PFSK-1 (cell line): ENCODE measurements around the gene CNDP2.

Experiments
- FOXP2 ChIP-seq: optimal IDR thresholded peaks from 2 replicates; pipeline ENCODE3; 2011; ENCODE audit warnings: borderline replicate concordance, control low read depth, inconsistent platforms; ENCODE audit not compliant: insufficient read depth; ENCODE audit errors: extremely low read length, extremely low read depth
- POLR2AphosphoS5 ChIP-seq: IDR thresholded peaks from 2 replicates; pipeline ENCODE4 v1.6.1; 2012; ENCODE audit warnings: low read depth, mild to moderate bottlenecking, control low read depth, low read length, moderate library complexity
- SIN3A ChIP-seq: IDR thresholded peaks from 2 replicates; pipeline ENCODE4 v1.6.1; 2012; ENCODE audit warnings: mild to moderate bottlenecking, low read length, moderate library complexity, borderline replicate concordance; ENCODE audit not compliant: insufficient read depth
- TAF1 ChIP-seq: IDR thresholded peaks from 2 replicates; pipeline ENCODE4 v1.6.1; 2012; ENCODE audit warnings: low read length, control low read depth, borderline replicate concordance; ENCODE audit not compliant: insufficient read depth
- TF ChIP-seq, protein P1 (sequence below), 2 experiments: IDR thresholded peaks; 2 replicates each; pipeline versions ENCODE4 v1.6.1 to v1.8.0; 2011 to 2012; ENCODE audit warnings: low read depth in 2 of 2, low read length in 2 of 2, control low read depth in 1 of 2, inconsistent platforms in 1 of 2, mild to moderate bottlenecking in 1 of 2, moderate library complexity in 1 of 2; ENCODE audit not compliant: insufficient read depth in 1 of 2

CNDP2 gene

DNA sequence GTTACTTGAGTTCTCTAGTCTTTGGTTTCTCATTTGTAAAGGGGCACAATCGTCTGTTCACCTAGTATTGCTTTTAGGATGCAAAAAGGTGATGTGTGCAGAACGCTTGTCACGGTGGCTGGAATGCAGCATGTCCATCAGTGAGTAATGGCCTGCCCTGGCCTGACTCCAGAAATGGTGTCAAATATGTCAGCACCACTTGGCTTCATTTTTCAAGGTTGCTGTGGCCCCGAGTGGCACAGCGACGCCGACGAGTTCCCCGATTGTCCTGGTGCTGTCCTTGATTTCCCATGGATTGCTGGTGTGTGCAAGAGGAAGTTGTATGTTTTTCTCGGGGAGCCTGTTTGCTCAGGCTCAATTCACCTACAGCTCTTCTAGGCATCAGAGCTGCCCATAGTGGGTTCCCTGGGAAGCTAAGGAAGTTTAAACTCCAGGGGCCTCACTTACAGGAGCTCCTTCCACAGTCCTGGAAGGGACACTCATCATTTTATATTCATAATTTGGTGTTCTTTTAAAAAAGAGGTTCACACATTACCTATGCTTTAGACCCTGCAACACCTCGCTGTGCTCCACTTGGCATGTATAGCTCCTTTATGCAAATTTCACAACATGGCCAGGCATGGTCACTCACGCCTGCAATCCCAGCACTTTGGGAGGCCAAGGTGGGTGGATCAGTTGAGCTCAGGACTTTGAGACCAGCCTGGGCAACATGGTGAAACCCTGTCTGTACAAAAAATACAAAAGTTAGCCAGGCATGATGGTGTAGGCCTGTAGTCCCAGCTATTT, 75.9 kb downstream of the CNDP2 start:
- TF ChIP-seq POLR2AphosphoS5 (no peak), FOXP2 (no peak), SIN3A (no peak), TAF1 (no peak)
- TF ChIP-seq, protein P1, sequence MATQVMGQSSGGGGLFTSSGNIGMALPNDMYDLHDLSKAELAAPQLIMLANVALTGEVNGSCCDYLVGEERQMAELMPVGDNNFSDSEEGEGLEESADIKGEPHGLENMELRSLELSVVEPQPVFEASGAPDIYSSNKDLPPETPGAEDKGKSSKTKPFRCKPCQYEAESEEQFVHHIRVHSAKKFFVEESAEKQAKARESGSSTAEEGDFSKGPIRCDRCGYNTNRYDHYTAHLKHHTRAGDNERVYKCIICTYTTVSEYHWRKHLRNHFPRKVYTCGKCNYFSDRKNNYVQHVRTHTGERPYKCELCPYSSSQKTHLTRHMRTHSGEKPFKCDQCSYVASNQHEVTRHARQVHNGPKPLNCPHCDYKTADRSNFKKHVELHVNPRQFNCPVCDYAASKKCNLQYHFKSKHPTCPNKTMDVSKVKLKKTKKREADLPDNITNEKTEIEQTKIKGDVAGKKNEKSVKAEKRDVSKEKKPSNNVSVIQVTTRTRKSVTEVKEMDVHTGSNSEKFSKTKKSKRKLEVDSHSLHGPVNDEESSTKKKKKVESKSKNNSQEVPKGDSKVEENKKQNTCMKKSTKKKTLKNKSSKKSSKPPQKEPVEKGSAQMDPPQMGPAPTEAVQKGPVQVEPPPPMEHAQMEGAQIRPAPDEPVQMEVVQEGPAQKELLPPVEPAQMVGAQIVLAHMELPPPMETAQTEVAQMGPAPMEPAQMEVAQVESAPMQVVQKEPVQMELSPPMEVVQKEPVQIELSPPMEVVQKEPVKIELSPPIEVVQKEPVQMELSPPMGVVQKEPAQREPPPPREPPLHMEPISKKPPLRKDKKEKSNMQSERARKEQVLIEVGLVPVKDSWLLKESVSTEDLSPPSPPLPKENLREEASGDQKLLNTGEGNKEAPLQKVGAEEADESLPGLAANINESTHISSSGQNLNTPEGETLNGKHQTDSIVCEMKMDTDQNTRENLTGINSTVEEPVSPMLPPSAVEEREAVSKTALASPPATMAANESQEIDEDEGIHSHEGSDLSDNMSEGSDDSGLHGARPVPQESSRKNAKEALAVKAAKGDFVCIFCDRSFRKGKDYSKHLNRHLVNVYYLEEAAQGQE (IDR thresholded peaks at IDR 0.05; ENCODE audit: insufficient read depth in 1 of 2, low read depth in 2 of 2, low read length in 2 of 2): no peak

- TF ChIP-seq TAF1 (no peak), POLR2AphosphoS5 (no peak), SIN3A (no peak), FOXP2 (no peak)
- TF ChIP-seq, protein P1 (IDR thresholded peaks at IDR 0.05; ENCODE audit: insufficient read depth in 1 of 2, low read depth in 2 of 2, low read length in 2 of 2): no peak
Observed at GRCh38 chr18:74573053-74573452, 76.9 kb downstream of the CNDP2 start.
